K562 (cell line): ENCODE results near the gene GGA3. TPM values are rescaled to one million over a fixed set of nuclear protein-coding genes. Genes with fewer than 3 reads are reported as not detected.

Source experiments
- BDP1 ChIP-seq: IDR thresholded peaks from 3 replicates; pipeline ENCODE4 v1.6.1; 2011; ENCODE audit not compliant: insufficient read length, insufficient read depth
- E2F8 ChIP-seq: fragments of 450-650 bp; IDR thresholded peaks from 2 replicates; pipeline ENCODE4 v1.7.1; 2018; ENCODE audit warnings: mild to moderate bottlenecking, low read depth; ENCODE audit not compliant: partially characterized antibody
- ELF1 ChIP-seq: fragments of 200-800 bp; sonication (Bioruptor generic); IDR thresholded peaks from 2 replicates; pipeline ENCODE4 v1.6.1; 2016; ENCODE audit warnings: missing genetic modification characterization, missing compliant biosample characterization
- FOXP1 ChIP-seq: sonication (generic); formaldehyde crosslinking; IDR thresholded peaks from 2 replicates; pipeline ENCODE4 v1.8.0; 2022; ENCODE audit warnings: mild to moderate bottlenecking, missing genetic modification reagents
- KLF13 ChIP-seq: fragments of 450-650 bp; IDR thresholded peaks from 2 replicates; pipeline ENCODE4 v1.6.1; 2016; ENCODE audit warnings: missing genetic modification characterization, low read depth, mild to moderate bottlenecking, missing compliant biosample characterization, moderate library complexity, borderline replicate concordance
- MLLT1 ChIP-seq, 2 experiments: fragments of 450-650 bp; IDR thresholded peaks; 2 replicates each; pipeline ENCODE4 v1.6.1; 2016
- NBN ChIP-seq: fragments of 450-650 bp; IDR thresholded peaks from 2 replicates; pipeline ENCODE4 v1.6.1; 2016; ENCODE audit warnings: low read depth, mild to moderate bottlenecking
- NR1H2 ChIP-seq: sonication (generic); formaldehyde crosslinking; IDR thresholded peaks from 2 replicates; pipeline ENCODE4 v1.4.0; 2020; ENCODE audit warnings: mild to moderate bottlenecking, missing genetic modification reagents
- POLR2H ChIP-seq: IDR thresholded peaks from 2 replicates; pipeline ENCODE4 v1.6.1; 2016; ENCODE audit warnings: missing genetic modification characterization, low read depth, mild to moderate bottlenecking, control low read depth, missing compliant biosample characterization, moderate library complexity
- RB1 ChIP-seq: fragments of 450-650 bp; IDR thresholded peaks from 2 replicates; pipeline ENCODE4 v1.6.1; 2017; ENCODE audit warnings: low read depth, mild to moderate bottlenecking
- SIX5 ChIP-seq, 2 experiments: IDR thresholded peaks; 2 replicates each; pipeline ENCODE4 v1.6.1; 2011; ENCODE audit warnings: low read length in 2 of 2, borderline replicate concordance in 1 of 2, low read depth in 1 of 2, mild to moderate bottlenecking in 1 of 2, moderate library complexity in 1 of 2; ENCODE audit not compliant: insufficient read depth in 1 of 2
- SMARCE1 ChIP-seq: fragments of 450-650 bp; IDR thresholded peaks from 2 replicates; pipeline ENCODE4 v1.7.1; 2016; ENCODE audit warnings: mild to moderate bottlenecking
- STAT5A ChIP-seq: IDR thresholded peaks from 2 replicates; pipeline ENCODE4 v1.6.1; 2012; ENCODE audit warnings: low read length, inconsistent platforms, borderline replicate concordance
- ZNF311 ChIP-seq: fragments of 250-450 bp; sonication (Bioruptor Pico); IDR thresholded peaks from 2 replicates; pipeline ENCODE4 v1.4.0; 2020; ENCODE audit warnings: mild to moderate bottlenecking, moderate library complexity
- polyA plus RNA-seq, 8 experiments: library from polyadenylated mRNA; depleted of rRNA in 4 of 8; stranded (reverse) in 5 of 8; unstranded in 3 of 8; fragments of >200 nt; fragmentation: Nextera tagmentation in 2 of 8; fragmentation: Illumina TruSeq in 1 of 8; extraction: Ambion mirVana in 2 of 8; extraction: Trizol in 1 of 8; gene quantifications; 2 replicates each; pipeline versions ENCODE4 v1.2.1 to v1.2.3, GENCODE V29; 2011 to 2014; ENCODE audit warnings: inconsistent platforms in 1 of 8, missing spikeins in 1 of 8
- total RNA-seq, 7 experiments: library from RNA; depleted of rRNA in 6 of 7; stranded (reverse); fragments of >200 nt in 6 of 7; fragmentation: Illumina TruSeq in 2 of 7; extraction: Trizol in 2 of 7; gene quantifications; 2 replicates each; pipeline versions ENCODE4 v1.2.1 to v1.2.3, GENCODE V29; 2011 to 2021; ENCODE audit warnings: low replicate concordance in 1 of 7
- TF ChIP-seq, protein P1 (sequence below): fragments of 450-650 bp; formaldehyde crosslinking; IDR thresholded peaks from 2 replicates; pipeline ENCODE4 v1.4.0; 2022; ENCODE audit warnings: missing genetic modification characterization
- TF ChIP-seq, protein P2 (sequence below): fragments of 450-650 bp; formaldehyde crosslinking; IDR thresholded peaks from 2 replicates; pipeline ENCODE4 v1.4.0; 2020; ENCODE audit warnings: mild to moderate bottlenecking, mixed read lengths
- TF ChIP-seq, protein P3 (sequence below), 2 experiments: fragments of 450-650 bp in 1 of 2; sonication (generic) in 1 of 2; formaldehyde crosslinking; conservative IDR thresholded peaks; 2 replicates each; pipeline versions ENCODE4 v1.4.0 to v1.8.1; 2020 to 2022; ENCODE audit warnings: mild to moderate bottlenecking in 1 of 2, missing genetic modification reagents in 1 of 2

Gene GGA3
- total and polyA plus RNA-seq, 9 of the 15 experiments (the other 6 are each of a cell fraction or from before 2014, with no cell fraction given) = 5.7 to 64.9 (median 25.4) TPM

DNA sequence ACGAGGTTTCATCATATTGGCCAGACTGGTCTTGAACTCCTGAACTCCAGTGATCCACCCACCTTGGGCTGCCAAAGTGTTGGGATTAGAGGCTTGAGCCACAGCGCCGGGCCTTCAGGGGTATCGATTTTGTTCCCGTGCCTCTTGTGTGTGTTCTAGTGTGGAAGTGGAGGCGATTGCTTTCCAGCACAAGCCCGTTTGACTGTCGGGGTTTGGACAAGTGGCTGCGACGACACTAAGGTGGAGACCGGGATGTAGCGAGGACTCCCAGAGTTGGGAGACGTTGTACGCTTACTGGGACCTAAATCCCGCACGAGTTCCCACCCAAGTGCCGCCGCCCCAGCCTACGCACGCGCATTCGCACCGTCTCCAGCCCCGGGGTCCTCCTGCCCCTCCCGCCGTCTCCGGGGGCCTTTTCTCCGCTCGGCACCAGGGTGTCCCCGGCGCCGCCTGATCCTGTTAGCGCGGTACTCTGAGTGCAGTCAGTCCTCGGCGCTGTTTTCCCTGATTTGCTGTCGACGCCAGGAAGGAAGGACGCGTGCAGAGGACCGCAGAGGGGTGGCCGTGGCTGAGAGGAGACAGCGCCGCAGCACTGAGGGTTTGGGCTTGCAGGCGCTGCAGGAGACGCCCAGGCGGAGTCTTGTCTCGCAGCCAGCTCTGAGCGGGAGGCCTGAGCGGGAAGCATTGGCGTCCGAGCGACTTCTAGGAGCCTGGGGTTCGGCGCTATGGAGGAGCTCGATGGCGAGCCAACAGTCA lies 56.2 kb downstream of the GGA3 start, which contains the start of gene NUP85 (continued):
- TF ChIP-seq, protein P1, sequence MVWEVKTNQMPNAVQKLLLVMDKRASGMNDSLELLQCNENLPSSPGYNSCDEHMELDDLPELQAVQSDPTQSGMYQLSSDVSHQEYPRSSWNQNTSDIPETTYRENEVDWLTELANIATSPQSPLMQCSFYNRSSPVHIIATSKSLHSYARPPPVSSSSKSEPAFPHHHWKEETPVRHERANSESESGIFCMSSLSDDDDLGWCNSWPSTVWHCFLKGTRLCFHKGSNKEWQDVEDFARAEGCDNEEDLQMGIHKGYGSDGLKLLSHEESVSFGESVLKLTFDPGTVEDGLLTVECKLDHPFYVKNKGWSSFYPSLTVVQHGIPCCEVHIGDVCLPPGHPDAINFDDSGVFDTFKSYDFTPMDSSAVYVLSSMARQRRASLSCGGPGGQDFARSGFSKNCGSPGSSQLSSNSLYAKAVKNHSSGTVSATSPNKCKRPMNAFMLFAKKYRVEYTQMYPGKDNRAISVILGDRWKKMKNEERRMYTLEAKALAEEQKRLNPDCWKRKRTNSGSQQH (CRISPR knock-in tag) = no peak
- TF ChIP-seq KLF13 (no peak), STAT5A (no peak), ELF1 (tag) (0 out of 2 replicates have a peak, but pooled peaks have one; percentile 8), NR1H2 (CRISPR knock-in tag) (no peak), E2F8 (no peak), FOXP1 (CRISPR knock-in tag) (no peak), POLR2H (tag) (peak; percentile 94), RB1 (peak; percentile 97), NBN (no peak; the same call in 1 of the 2 replicates), ZNF311 (CRISPR knock-in tag) (no peak; the same call in 1 of the 2 replicates), BDP1 (no peak), SIX5 (IDR thresholded peaks at IDR 0.05; ENCODE audit: borderline replicate concordance in 1 of 2, insufficient read depth in 1 of 2, low read depth in 1 of 2, low read length in 2 of 2) (no peak), MLLT1 (IDR thresholded peaks at IDR 0.05) (peak in 1 of 2 experiments; percentile 14; a peak in 1 of 4 replicates), SMARCE1 (no peak; the same call in 1 of the 2 replicates)
- TF ChIP-seq, protein P2, sequence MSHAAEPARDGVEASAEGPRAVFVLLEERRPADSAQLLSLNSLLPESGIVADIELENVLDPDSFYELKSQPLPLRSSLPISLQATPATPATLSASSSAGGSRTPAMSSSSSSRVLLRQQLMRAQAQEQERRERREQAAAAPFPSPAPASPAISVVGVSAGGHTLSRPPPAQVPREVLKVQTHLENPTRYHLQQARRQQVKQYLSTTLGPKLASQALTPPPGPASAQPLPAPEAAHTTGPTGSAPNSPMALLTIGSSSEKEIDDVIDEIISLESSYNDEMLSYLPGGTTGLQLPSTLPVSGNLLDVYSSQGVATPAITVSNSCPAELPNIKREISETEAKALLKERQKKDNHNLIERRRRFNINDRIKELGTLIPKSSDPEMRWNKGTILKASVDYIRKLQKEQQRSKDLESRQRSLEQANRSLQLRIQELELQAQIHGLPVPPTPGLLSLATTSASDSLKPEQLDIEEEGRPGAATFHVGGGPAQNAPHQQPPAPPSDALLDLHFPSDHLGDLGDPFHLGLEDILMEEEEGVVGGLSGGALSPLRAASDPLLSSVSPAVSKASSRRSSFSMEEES = no peak
- TF ChIP-seq, protein P3, sequence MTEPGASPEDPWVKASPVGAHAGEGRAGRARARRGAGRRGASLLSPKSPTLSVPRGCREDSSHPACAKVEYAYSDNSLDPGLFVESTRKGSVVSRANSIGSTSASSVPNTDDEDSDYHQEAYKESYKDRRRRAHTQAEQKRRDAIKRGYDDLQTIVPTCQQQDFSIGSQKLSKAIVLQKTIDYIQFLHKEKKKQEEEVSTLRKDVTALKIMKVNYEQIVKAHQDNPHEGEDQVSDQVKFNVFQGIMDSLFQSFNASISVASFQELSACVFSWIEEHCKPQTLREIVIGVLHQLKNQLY (CRISPR knock-in tag; conservative IDR thresholded peaks at IDR 0.05) = no peak; a peak in 1 of 4 replicates
